ENCODE results near the gene XIRP1. TPM values are rescaled to one million over a fixed set of nuclear protein-coding genes. Genes with fewer than 3 reads are reported as not detected.

The XIRP1 gene
- total RNA-seq, 1 experiment from 2014 or later, result not detected

DNA sequence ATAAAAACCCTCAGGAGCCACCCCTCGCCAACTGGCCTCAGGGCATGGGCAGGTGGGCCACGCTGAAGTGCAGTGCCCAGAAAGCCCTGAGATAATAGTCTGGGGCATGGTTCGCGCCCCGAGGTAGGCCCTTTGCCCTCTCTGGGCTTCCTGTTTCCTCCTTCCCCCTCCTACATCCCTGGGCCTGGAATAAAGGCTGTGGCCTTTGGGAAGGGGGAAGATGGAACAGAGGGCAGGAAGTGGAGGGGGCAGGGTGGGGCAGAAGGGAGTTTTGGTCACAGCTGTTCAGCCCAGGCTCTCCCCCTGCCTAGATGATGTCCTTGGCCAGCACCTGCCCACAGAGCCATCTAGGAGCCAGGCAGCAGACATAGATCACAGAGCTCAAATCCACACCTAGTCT, 50.3 kb downstream of the XIRP1 start:
- H2AFZ ChIP-seq (ENCODE audit: low read depth, low read length, poor library complexity, severe bottlenecking), result no peak overlapping the region
- peaks cover 24 to 40% of the 10 kb centered on the region in 2 experiments for H3K36me3 ChIP-seq (ENCODE audit: control insufficient read depth in 1 of 2, insufficient read depth in 2 of 2, low read length in 2 of 2)
- no peaks in the 10 kb centered on the region for H3K9me3 ChIP-seq (ENCODE audit: control insufficient read depth in 1 of 2, insufficient read depth in 1 of 2, low read depth in 1 of 2, low read length in 2 of 2)
- H3K4me3 ChIP-seq (replicated peaks in 1 of 2; ENCODE audit: low read depth in 1 of 2, low read length in 2 of 2), result peak overlapping the region in 1 of 2 experiments; percentile 36; a peak in 1 of 4 replicates
- H4K20me1 ChIP-seq (ENCODE audit: insufficient read depth), result peaks cover 8% of the 10 kb centered on the region; the same call in 1 of the 2 replicates
- H3K27ac ChIP-seq (ENCODE audit: low read depth, low read length), result peak overlapping the region; percentile 58
- peaks cover 22% of the 10 kb centered on the region for H3K79me2 ChIP-seq (ENCODE audit: insufficient read depth, low read length)
- DNase-seq (ENCODE audit: low read depth, low spot score) (no peak), ATAC-seq (no peak)
- TF ChIP-seq, protein P1, sequence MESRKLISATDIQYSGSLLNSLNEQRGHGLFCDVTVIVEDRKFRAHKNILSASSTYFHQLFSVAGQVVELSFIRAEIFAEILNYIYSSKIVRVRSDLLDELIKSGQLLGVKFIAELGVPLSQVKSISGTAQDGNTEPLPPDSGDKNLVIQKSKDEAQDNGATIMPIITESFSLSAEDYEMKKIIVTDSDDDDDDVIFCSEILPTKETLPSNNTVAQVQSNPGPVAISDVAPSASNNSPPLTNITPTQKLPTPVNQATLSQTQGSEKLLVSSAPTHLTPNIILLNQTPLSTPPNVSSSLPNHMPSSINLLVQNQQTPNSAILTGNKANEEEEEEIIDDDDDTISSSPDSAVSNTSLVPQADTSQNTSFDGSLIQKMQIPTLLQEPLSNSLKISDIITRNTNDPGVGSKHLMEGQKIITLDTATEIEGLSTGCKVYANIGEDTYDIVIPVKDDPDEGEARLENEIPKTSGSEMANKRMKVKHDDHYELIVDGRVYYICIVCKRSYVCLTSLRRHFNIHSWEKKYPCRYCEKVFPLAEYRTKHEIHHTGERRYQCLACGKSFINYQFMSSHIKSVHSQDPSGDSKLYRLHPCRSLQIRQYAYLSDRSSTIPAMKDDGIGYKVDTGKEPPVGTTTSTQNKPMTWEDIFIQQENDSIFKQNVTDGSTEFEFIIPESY (IDR thresholded peaks at IDR 0.05; ENCODE audit: extremely low read depth, insufficient replicate concordance, low read length), result no peak
- TF ChIP-seq, protein P2, sequence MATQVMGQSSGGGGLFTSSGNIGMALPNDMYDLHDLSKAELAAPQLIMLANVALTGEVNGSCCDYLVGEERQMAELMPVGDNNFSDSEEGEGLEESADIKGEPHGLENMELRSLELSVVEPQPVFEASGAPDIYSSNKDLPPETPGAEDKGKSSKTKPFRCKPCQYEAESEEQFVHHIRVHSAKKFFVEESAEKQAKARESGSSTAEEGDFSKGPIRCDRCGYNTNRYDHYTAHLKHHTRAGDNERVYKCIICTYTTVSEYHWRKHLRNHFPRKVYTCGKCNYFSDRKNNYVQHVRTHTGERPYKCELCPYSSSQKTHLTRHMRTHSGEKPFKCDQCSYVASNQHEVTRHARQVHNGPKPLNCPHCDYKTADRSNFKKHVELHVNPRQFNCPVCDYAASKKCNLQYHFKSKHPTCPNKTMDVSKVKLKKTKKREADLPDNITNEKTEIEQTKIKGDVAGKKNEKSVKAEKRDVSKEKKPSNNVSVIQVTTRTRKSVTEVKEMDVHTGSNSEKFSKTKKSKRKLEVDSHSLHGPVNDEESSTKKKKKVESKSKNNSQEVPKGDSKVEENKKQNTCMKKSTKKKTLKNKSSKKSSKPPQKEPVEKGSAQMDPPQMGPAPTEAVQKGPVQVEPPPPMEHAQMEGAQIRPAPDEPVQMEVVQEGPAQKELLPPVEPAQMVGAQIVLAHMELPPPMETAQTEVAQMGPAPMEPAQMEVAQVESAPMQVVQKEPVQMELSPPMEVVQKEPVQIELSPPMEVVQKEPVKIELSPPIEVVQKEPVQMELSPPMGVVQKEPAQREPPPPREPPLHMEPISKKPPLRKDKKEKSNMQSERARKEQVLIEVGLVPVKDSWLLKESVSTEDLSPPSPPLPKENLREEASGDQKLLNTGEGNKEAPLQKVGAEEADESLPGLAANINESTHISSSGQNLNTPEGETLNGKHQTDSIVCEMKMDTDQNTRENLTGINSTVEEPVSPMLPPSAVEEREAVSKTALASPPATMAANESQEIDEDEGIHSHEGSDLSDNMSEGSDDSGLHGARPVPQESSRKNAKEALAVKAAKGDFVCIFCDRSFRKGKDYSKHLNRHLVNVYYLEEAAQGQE (IDR thresholded peaks at IDR 0.05; ENCODE audit: low read depth), result no peak
- TF ChIP-seq, protein P3, sequence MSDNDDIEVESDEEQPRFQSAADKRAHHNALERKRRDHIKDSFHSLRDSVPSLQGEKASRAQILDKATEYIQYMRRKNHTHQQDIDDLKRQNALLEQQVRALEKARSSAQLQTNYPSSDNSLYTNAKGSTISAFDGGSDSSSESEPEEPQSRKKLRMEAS (IDR thresholded peaks at IDR 0.05), result no peak
- TF ChIP-seq ELF1 (IDR thresholded peaks at IDR 0.05; ENCODE audit: borderline replicate concordance, low read depth), result no peak
- TF ChIP-seq, protein P4, sequence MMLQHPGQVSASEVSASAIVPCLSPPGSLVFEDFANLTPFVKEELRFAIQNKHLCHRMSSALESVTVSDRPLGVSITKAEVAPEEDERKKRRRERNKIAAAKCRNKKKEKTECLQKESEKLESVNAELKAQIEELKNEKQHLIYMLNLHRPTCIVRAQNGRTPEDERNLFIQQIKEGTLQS (IDR thresholded peaks at IDR 0.05), result no peak
- no peak for TF ChIP-seq CBX3 (IDR thresholded peaks at IDR 0.05; ENCODE audit: low read depth)
- no peak for TF ChIP-seq EZH2 (IDR thresholded peaks at IDR 0.05)
- no peak for TF ChIP-seq POLR2AphosphoS5 (IDR thresholded peaks at IDR 0.05; ENCODE audit: low read depth, low read length)
- no peak for TF ChIP-seq FOSL1 (IDR thresholded peaks at IDR 0.05; ENCODE audit: low read depth)
- no peak for TF ChIP-seq TCF7L2 (IDR thresholded peaks at IDR 0.05; ENCODE audit: borderline replicate concordance, extremely low read depth, insufficient read depth, insufficient read length)
- no peak for TF ChIP-seq EZH2phosphoT487 (IDR thresholded peaks at IDR 0.05; ENCODE audit: borderline replicate concordance)
- TF ChIP-seq EGR1 (IDR thresholded peaks at IDR 0.05; ENCODE audit: low read depth), result no peak
- TF ChIP-seq RAD21 (IDR thresholded peaks at IDR 0.05; ENCODE audit: low read depth), result no peak
- TF ChIP-seq POLR2A (IDR thresholded peaks at IDR 0.05; ENCODE audit: borderline replicate concordance, extremely low read depth, insufficient read depth, insufficient read length), result no peak
- TF ChIP-seq, protein P5, sequence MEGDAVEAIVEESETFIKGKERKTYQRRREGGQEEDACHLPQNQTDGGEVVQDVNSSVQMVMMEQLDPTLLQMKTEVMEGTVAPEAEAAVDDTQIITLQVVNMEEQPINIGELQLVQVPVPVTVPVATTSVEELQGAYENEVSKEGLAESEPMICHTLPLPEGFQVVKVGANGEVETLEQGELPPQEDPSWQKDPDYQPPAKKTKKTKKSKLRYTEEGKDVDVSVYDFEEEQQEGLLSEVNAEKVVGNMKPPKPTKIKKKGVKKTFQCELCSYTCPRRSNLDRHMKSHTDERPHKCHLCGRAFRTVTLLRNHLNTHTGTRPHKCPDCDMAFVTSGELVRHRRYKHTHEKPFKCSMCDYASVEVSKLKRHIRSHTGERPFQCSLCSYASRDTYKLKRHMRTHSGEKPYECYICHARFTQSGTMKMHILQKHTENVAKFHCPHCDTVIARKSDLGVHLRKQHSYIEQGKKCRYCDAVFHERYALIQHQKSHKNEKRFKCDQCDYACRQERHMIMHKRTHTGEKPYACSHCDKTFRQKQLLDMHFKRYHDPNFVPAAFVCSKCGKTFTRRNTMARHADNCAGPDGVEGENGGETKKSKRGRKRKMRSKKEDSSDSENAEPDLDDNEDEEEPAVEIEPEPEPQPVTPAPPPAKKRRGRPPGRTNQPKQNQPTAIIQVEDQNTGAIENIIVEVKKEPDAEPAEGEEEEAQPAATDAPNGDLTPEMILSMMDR (IDR thresholded peaks at IDR 0.05 in 2 of 3, conservative IDR thresholded peaks at IDR 0.05 in 1 of 3; ENCODE audit: borderline replicate concordance in 1 of 3, insufficient read depth in 1 of 3, low read depth in 2 of 3, low read length in 2 of 3), result no peak
- TF ChIP-seq YY1 (IDR thresholded peaks at IDR 0.05; ENCODE audit: extremely low read depth, insufficient replicate concordance, low read depth, low read length), result no peak
- no peak for TF ChIP-seq ZNF274 (IDR thresholded peaks at IDR 0.05; ENCODE audit: low read depth, low read length)
- TF ChIP-seq SIN3A (IDR thresholded peaks at IDR 0.05; ENCODE audit: low read depth), result no peak
- TF ChIP-seq CEBPB (IDR thresholded peaks at IDR 0.05; ENCODE audit: low read depth), result no peak
- ChIA-PET POLR2A (no interaction called here), RAD21 (ENCODE audit: low non-redundant PET in 1 of 2, low total read pairs in 2 of 2, uncharacterized antibody in 2 of 2, unreplicated experiment in 2 of 2) (no interaction called here), CTCF (interaction anchor here (1.1 kb wide), 1 partner anchor 15 kb away, joined by 3 read pairs; no protein-coding TSS in a partner anchor)
- no TSS peak for BruUV-seq (replicated peaks)
- H3K9ac ChIP-seq (ENCODE audit: low read length), result no peak overlapping the region
- H3K4me1 ChIP-seq (ENCODE audit: control insufficient read depth in 1 of 2, insufficient read depth in 2 of 2, low read length in 2 of 2), result peaks cover 41 to 45% of the 10 kb centered on the region in 2 experiments
- no peaks in the 10 kb centered on the region for H3K27me3 ChIP-seq (ENCODE audit: insufficient read depth, low read length)
- H3K4me2 ChIP-seq (ENCODE audit: low read length), result peak overlapping the region; percentile 77
- intact Hi-C loops (cut with micrococcal nuclease), result no loop called here
- no peaks in the 10 kb centered on the region for H3K9me2 ChIP-seq (ENCODE audit: insufficient read depth)

Measured in HCT116 (cell line).